ENCODE results near the gene HS3ST5.

DNA sequence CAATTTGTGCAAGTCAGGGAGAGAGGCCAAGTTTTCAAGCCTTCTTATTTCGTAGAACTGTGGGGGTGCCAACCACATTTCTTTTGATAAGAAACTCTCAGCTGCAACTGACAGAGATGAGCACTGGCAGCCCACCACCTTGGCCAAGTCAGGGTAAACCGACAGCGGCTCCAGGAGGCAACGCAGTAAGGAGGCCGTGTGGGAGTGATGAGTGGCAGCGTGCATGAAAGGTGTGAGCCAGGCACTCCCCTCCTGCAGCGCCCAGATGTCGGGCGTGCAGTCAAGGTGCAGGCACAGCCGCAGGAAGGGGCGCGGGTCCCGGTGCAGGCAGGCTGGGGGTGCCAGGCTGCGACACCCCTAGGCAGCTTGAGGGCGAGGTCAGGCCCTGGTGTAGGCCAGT, 322.6 kb downstream of the HS3ST5 start:
- TF ChIP-seq, protein P1, sequence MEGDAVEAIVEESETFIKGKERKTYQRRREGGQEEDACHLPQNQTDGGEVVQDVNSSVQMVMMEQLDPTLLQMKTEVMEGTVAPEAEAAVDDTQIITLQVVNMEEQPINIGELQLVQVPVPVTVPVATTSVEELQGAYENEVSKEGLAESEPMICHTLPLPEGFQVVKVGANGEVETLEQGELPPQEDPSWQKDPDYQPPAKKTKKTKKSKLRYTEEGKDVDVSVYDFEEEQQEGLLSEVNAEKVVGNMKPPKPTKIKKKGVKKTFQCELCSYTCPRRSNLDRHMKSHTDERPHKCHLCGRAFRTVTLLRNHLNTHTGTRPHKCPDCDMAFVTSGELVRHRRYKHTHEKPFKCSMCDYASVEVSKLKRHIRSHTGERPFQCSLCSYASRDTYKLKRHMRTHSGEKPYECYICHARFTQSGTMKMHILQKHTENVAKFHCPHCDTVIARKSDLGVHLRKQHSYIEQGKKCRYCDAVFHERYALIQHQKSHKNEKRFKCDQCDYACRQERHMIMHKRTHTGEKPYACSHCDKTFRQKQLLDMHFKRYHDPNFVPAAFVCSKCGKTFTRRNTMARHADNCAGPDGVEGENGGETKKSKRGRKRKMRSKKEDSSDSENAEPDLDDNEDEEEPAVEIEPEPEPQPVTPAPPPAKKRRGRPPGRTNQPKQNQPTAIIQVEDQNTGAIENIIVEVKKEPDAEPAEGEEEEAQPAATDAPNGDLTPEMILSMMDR (conservative IDR thresholded peaks at IDR 0.05 in 1 of 2, IDR thresholded peaks at IDR 0.05 in 1 of 2; ENCODE audit: low read depth in 1 of 2, low read length in 2 of 2): no peak
- no peak for TF ChIP-seq EZH2 (IDR thresholded peaks at IDR 0.05; ENCODE audit: low read length, missing control alignments)

All from fibroblast of lung (primary cell).